NT2/D1 (cell line): ENCODE data around the gene TAX1BP3.

ENCODE experiments used
- SUZ12 ChIP-seq: IDR thresholded peaks from 2 replicates; pipeline ENCODE4 v1.6.1; 2011; ENCODE audit not compliant: insufficient read length, insufficient read depth; ENCODE audit errors: extremely low read depth
- ZNF274 ChIP-seq: IDR thresholded peaks from 2 replicates; pipeline ENCODE4 v1.6.1; 2011; ENCODE audit warnings: mild to moderate bottlenecking, low read depth, low read length

DNA sequence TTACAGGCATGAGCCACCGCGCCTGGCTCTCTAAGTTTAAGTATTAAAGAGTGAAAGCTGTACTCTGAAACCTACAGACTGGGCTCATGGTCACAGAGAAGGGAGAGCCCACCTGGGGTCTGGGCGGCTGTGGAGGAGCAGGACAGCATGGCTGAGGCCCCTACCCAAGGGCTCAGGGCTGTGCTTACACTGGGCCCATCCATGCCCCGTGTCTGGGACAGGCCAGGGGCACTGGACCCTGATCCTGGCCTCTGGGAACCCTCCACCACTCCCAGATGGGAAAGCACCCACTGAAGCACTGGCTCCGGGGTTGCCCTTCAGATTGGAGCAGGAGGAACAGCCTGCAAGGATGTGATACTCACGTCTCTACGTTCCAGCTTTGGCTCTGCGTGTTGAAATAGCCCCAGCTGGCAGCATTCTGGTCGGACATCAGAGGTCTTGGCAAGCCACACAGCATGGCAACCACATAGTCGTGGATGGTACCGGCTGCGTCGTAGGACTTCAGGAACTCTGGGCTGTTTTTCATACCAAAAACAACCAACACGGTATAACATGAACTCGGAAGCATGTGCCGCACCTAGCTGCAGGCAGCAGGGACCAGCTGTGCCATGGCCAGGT, 45.3 kb downstream of the TAX1BP3 start:
- no peak for TF ChIP-seq ZNF274
- TF ChIP-seq SUZ12: no peak
